A549 treated with AZD9567 at 1 μM for 4 hours (cell line): ENCODE results near the gene KRTAP10-6. TPM values are rescaled to one million over a fixed set of nuclear protein-coding genes. Genes with fewer than 3 reads are reported as not detected.

Source experiments
- total RNA-seq: library from RNA; stranded (reverse); fragments of 200-300 nt; extraction: Qiagen RNA extraction; gene quantifications from 5 replicates; pipeline ENCODE4 v1.2.3, GENCODE V29; 2022; ENCODE audit not compliant: insufficient read depth

The KRTAP10-6 gene
- not detected in 5 replicates for total RNA-seq

DNA sequence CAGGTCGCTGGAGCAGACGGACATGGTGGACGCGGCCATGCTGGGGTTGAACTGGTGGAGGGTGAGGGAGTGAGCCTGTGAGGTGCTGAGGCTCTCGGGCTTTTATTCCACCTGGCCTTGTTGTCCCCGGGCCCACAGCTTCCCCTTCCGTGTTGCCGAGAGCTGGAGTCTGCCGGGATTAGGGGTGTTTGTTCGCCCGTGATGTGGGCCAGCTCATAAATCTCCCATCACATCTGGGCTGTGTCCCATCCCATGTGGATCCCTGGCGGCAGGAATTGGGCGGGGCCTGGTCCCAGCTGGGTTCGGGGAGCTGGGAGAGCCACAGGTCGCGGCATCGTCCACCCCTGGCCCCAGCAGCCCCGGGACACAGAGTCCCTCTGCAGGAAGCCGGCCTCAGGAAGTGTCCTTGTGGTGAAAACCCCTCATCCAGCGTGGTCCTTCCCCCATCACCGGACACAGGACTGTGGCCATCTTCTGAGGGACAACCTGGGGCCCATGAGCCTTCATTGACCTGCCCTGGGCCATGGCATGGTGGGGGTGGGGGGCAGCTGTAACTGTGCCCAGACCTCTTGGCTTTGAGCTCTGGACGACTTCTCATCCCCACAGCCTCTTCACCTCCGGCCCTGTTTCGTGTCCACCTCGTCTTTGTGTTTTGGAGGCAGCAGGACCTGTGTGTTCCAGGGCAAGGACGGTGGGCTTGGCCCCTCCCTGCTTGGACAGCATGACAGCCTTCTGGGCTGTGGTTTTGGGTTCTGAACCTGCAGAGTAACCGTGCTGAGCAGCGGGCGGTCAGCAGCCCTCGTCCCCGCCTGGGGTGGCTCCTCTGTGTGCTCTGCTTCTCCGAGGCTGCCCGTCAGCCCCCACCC is at the start of gene KRTAP10-6:
Gene KRTAP10-6, minus strand, starts transcription at position 60 of the 866 bp plus-strand sequence. Its CDS starts 21 bp downstream, at position 39.

DNA sequence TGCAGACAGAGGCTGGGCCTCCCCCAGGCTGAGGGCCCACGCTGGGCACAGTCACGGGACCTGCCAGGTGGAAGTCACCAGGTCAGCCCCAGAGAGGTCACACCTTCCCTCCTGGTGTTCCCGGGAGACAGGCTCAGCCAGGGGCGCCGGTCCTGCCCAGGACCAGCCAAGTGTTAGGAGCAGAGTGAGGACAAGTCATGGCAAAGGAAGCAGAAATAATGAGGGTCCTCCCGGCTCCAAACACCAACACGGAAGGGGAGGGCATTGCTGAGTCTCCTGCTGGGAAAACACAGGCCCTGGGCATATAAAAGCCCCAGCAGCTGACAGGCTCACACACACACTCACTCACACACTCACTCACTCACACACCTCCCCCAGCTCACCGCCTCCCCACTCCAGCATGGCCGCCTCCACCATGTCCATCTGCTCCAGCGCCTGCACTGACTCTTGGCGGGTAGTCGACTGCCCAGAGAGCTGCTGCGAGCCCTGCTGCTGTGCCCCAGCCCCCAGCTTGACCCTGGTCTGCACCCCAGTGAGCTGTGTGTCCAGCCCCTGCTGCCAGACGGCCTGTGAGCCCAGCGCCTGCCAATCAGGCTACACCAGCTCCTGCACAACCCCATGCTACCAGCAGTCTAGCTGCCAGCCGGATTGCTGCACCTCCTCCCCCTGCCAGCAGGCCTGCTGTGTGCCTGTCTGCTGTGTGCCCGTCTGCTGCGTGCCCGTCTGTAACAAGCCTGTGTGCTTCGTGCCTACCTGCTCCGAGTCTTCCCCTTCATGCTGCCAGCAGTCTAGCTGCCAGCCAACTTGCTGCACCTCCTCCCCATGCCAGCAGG is 44.9 kb upstream of the KRTAP10-6 start, which contains the start of gene KRTAP10-10:
Gene KRTAP10-10, plus strand, starts transcription at position 339 of the 833 bp plus-strand sequence. Its CDS starts 62 bp downstream, at position 401.

GRCh38 chr21:44626673-44627143 is 34.4 kb upstream of the KRTAP10-6 start, which contains the start of gene KRTAP10-9:
KRTAP10-9 (plus strand) TSS chr21:44627093; CDS start chr21:44627172, 79 bp downstream.

GRCh38 chr21:44612029-44612486 is 19.8 kb upstream of the KRTAP10-6 start, which contains the start of gene KRTAP10-8:
KRTAP10-8 (plus strand) TSS chr21:44612079; CDS start chr21:44612101, 22 bp downstream.

GRCh38 chr21:44600118-44600978 is 8.0 kb upstream of the KRTAP10-6 start, which contains the start of gene KRTAP10-7:
KRTAP10-7 (plus strand) TSS chr21:44600597; CDS start chr21:44600622, 25 bp downstream.

GRCh38 chr21:44580231-44580821 is 12.0 kb downstream of the KRTAP10-6 start, which contains the start of gene KRTAP10-5:
KRTAP10-5 (minus strand) TSS chr21:44580604; CDS start chr21:44580578, 26 bp downstream.

DNA sequence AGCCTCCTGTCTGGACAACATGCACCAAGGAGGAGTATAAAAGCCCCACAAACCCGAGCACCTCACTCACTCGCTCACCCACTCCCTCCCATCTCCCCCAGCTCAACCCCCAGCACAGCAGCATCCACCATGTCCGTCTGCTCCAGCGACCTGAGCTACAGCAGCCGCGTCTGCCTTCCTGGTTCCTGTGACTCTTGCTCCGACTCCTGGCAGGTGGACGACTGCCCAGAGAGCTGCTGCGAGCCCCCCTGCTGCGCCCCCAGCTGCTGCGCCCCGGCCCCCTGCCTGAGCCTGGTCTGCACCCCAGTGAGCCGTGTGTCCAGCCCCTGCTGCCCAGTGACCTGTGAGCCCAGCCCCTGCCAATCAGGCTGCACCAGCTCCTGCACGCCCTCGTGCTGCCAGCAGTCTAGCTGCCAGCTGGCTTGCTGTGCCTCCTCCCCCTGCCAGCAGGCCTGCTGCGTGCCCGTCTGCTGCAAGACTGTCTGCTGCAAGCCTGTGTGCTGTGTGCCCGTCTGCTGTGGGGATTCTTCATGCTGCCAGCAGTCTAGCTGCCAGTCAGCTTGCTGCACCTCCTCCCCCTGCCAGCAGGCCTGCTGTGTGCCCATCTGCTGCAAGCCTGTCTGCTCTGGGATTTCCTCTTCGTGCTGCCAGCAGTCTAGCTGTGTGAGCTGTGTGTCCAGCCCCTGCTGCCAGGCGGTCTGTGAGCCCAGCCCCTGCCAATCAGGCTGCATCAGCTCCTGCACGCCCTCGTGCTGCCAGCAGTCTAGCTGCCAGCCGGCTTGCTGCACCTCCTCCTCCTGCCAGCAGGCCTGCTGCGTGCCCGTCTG is 18.5 kb downstream of the KRTAP10-6 start, which contains the start of gene KRTAP10-4:
Gene KRTAP10-4, plus strand, starts transcription at position 100 of the 827 bp plus-strand sequence. Its CDS starts 30 bp downstream, at position 130.

DNA sequence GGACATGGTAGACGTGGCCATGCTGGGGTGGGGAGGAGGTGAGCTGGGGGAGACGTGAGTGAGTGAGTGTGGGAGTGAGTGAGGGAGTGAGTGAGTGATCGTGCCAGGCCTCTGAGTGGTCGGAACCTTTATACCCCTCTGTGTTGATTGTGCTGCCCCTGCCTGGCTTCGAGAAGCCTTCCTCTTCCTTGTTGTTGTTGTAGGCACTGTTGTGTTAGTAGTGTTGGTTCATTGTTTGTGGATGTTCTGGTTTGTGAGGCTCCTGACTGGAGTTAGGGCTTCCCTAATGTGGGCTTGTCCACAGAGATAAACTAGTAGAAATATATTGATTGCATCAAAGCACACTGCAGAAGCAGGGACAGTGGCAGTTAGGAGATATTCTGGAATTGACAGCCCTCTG is 33.6 kb downstream of the KRTAP10-6 start, which contains the start of gene KRTAP10-3:
Gene KRTAP10-3, minus strand, starts transcription at position 101 of the 400 bp plus-strand sequence. Its CDS starts 80 bp downstream, at position 21.

DNA sequence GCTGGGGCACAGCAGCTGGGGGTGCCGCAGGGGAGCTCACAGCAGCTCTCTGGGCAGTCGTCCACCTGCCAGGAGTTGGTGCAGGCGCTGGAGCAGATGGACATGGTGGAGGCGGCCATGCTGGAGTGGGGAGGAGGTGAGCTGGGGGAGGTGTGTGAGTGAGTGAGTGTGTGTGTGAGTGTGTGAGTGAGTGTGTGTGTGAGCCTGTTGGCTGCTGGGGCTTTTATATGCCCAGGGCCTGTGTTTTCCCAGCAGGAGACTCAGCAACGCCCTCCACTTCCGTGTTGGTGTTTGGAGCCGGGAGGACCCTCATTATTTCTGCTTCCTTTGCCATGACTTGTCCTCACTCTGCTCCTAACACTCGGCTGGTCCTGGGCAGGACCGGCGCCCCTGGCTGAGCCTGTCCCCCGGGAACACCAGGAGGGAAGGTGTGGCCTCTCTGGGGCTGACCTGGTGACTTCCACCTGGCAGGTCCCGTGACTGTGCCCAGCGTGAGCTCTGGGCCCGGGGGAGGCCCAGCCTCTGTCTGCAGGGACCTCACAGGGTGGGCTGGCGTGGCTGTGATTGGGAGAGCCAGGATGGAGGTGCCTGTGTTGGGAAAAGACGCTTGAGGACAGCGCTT is 40.9 kb downstream of the KRTAP10-6 start, which contains the start of gene KRTAP10-2:
Gene KRTAP10-2, minus strand, starts transcription at position 166 of the 622 bp plus-strand sequence. Its CDS starts 47 bp downstream, at position 119.

Other genes with a start within 250 kb of the KRTAP10-6 start
- 7.2 to 9.5 TPM (median 7.9 TPM) in 5 replicates for gene TRPM2, start 238.9 kb downstream of the KRTAP10-6 start, total RNA-seq
- 1.6 to 2.8 TPM (median 2.4 TPM) in 5 replicates for gene LRRC3, start 137.0 kb downstream of the KRTAP10-6 start, total RNA-seq
- gene KRTAP10-1, start 52.3 kb downstream of the KRTAP10-6 start, total RNA-seq, result not detected in 5 replicates
- gene KRTAP10-2, start 41.0 kb downstream of the KRTAP10-6 start, total RNA-seq, result not detected in 5 replicates
- not detected in 5 replicates for gene KRTAP10-3, start 33.7 kb downstream of the KRTAP10-6 start, total RNA-seq
- gene KRTAP10-4, start 18.8 kb downstream of the KRTAP10-6 start, total RNA-seq, result not detected in 5 replicates
- gene KRTAP10-5, start 11.9 kb downstream of the KRTAP10-6 start, total RNA-seq, result not detected in 5 replicates
- not detected in 5 replicates for gene KRTAP10-7, start 8.1 kb upstream of the KRTAP10-6 start, total RNA-seq
- not detected in 5 replicates for gene KRTAP10-8, start 19.6 kb upstream of the KRTAP10-6 start, total RNA-seq
- gene KRTAP10-9, start 34.6 kb upstream of the KRTAP10-6 start, total RNA-seq, result not detected in 5 replicates
- not detected in 5 replicates for gene KRTAP10-10, start 44.9 kb upstream of the KRTAP10-6 start, total RNA-seq
- gene KRTAP10-11, start 53.9 kb upstream of the KRTAP10-6 start, total RNA-seq, result not detected in 5 replicates
- gene KRTAP12-4, start 62.2 kb upstream of the KRTAP10-6 start, total RNA-seq, result not detected in 5 replicates
- not detected in 5 replicates for gene KRTAP12-3, start 65.4 kb upstream of the KRTAP10-6 start, total RNA-seq
- gene KRTAP12-2, start 74.4 kb upstream of the KRTAP10-6 start, total RNA-seq, result not detected in 5 replicates
- gene KRTAP12-1, start 89.7 kb upstream of the KRTAP10-6 start, total RNA-seq, result not detected in 5 replicates
- not detected in 5 replicates for gene KRTAP10-12, start 104.7 kb upstream of the KRTAP10-6 start, total RNA-seq
- 0.02 TPM in 1 of 5 replicates, not detected in the others for gene TSPEAR, start 119.1 kb upstream of the KRTAP10-6 start, total RNA-seq
- gene UBE2G2, start 209.3 kb upstream of the KRTAP10-6 start, total RNA-seq, result 26.1 to 39.4 TPM (median 38.1 TPM) in 5 replicates
- 62.4 to 75.2 TPM (median 68.4 TPM) in 5 replicates for gene SUMO3, start 225.6 kb upstream of the KRTAP10-6 start, total RNA-seq